Thyroid gland (tissue), 4 donors: ENCODE data around the gene EDN2. TPM values are rescaled to one million over a fixed set of nuclear protein-coding genes. Genes with fewer than 3 reads are reported as not detected.

Experiments used
- DNase-seq, 2 donors: peaks; one replicate each; pipeline ENCODE4 v3.0.0-alpha.2; 2019
- H3K27ac ChIP-seq, 3 donors: fragments of 200-600 bp; sonication (generic); 1 replicate in 2 of 3; 2 replicates in 1 of 3; pipeline ENCODE4 v1.5.1; 2016 to 2019; ENCODE audit warnings: mild to moderate bottlenecking in 1 of 3, moderate library complexity in 1 of 3
- H3K27me3 ChIP-seq: fragments of 200-600 bp; sonication (generic); one replicate; pipeline ENCODE4 v1.5.1; 2019
- H3K36me3 ChIP-seq, 2 donors: fragments of 200-600 bp; sonication (generic); one replicate each; pipeline ENCODE4 v1.5.1; 2016 to 2019
- H3K4me1 ChIP-seq, 2 donors: fragments of 200-600 bp; sonication (generic); one replicate each; pipeline ENCODE4 v1.5.1; 2017 to 2019
- H3K4me3 ChIP-seq, 3 donors: fragments of 200-600 bp; sonication (generic); replicated peaks in 1 of 3; 1 replicate in 2 of 3; 2 replicates in 1 of 3; pipeline ENCODE4 v1.5.1; 2016; ENCODE audit warnings: mild to moderate bottlenecking in 1 of 3
- H3K9me3 ChIP-seq: fragments of 200-600 bp; sonication (generic); one replicate; pipeline ENCODE4 v1.5.1; 2017
- CTCF ChIP-seq, 6 experiments: fragments of 200-600 bp in 3 of 6; fragments of 450-650 bp in 3 of 6; sonication (generic) in 3 of 6; IDR thresholded peaks; one replicate each; pipeline ENCODE4 v1.5.1; 2016 to 2019; ENCODE audit warnings: antibody characterized with exemption in 6 of 6, mild to moderate bottlenecking in 2 of 6, inconsistent platforms in 1 of 6, moderate library complexity in 1 of 6
- POLR2A ChIP-seq, 2 donors: fragments of 450-650 bp; IDR thresholded peaks; one replicate each; pipeline ENCODE4 v1.6.1; 2017; ENCODE audit warnings: antibody characterized with exemption in 2 of 2, mild to moderate bottlenecking in 2 of 2, moderate library complexity in 1 of 2
- WGBS, 2 donors: methylation state at CpG; one replicate each; pipeline ENCODE4 v1.1.5; 2017; 5-methylcytosine and 5-hydroxymethylcytosine counted together
- intact Hi-C: fragments of 100-400 bp; cut with DNase I; formaldehyde crosslinking; loops from one replicate; pipeline ENCODE4 v1.15.1; 2023
- total RNA-seq, 4 donors: library from RNA; depleted of rRNA; stranded (reverse); fragments of >200 nt; gene quantifications; one replicate each; pipeline ENCODE4 v1.2.3, GENCODE V29; 2016

EDN2 gene
- total RNA-seq, 4 donors from 2014 or later: not detected

GRCh38 chr1:41512701-41513382 lies 28.4 kb upstream of the EDN2 start:
- peaks cover 8 to 29% of the 10 kb centered on the region in 2 donors for H3K4me1 ChIP-seq
- H3K27me3 ChIP-seq: no peaks in the 10 kb centered on the region
- 93 to 96% methylated on average over 17 to 23 of the region's 27 CpGs for WGBS, 2 donors
- no peak overlapping the region for H3K4me3 ChIP-seq
- TF ChIP-seq POLR2A (IDR thresholded peaks at IDR 0.05) (no peak), CTCF (IDR thresholded peaks at IDR 0.05) (no peak)
- no peak for DNase-seq
- H3K27ac ChIP-seq: no peak overlapping the region
- no peaks in the 10 kb centered on the region for H3K9me3 ChIP-seq
- intact Hi-C loops: no loop called here
- H3K36me3 ChIP-seq: no peaks in the 10 kb centered on the region

DNA sequence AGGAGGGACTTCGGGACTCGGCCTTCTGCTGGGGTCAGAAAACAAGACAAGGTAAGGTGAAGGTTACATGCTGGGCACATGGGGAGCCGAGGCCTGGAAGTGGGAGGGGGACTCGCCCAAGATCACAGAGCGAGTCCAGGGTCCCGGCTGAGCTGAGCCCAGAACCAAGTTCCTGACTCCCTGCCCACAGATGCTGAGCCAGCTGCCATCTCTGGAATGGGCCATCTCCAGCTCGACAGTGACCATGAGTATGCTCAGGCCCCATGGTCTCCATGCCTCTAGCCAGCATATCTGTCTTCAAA lies 26.7 kb upstream of the EDN2 start:
- TF ChIP-seq CTCF (IDR thresholded peaks at IDR 0.05) (no peak), POLR2A (IDR thresholded peaks at IDR 0.05) (no peak)
- WGBS, 2 donors: 94 to 96% methylated on average over 3 to 7 of the region's 7 CpGs
- DNase-seq: no peak

GRCh38 chr1:41510531-41511238 lies 26.2 kb upstream of the EDN2 start:
- H3K4me1 ChIP-seq: peaks cover 5 to 15% of the 10 kb centered on the region in 2 donors
- H3K9me3 ChIP-seq: no peaks in the 10 kb centered on the region
- WGBS, 2 donors: 94 to 96% methylated on average over 16 to 24 of the region's 41 CpGs
- no peaks in the 10 kb centered on the region for H3K27me3 ChIP-seq
- no peaks in the 10 kb centered on the region for H3K36me3 ChIP-seq
- no peak overlapping the region for H3K27ac ChIP-seq
- DNase-seq: no peak
- intact Hi-C loops: no loop called here
- no peak for TF ChIP-seq CTCF (IDR thresholded peaks at IDR 0.05)
- TF ChIP-seq POLR2A (IDR thresholded peaks at IDR 0.05): no peak
- H3K4me3 ChIP-seq: no peak overlapping the region

More for the DNA sequence above, 26.7 kb upstream of the EDN2 start:
- Histone ChIP-seq H3K9me3 (no peaks in the 10 kb centered on the region), H3K4me3 (no peak overlapping the region), H3K36me3 (no peaks in the 10 kb centered on the region), H3K4me1 (peaks cover 8 to 20% of the 10 kb centered on the region in 2 donors), H3K27me3 (no peaks in the 10 kb centered on the region), H3K27ac (no peak overlapping the region)
- intact Hi-C loops: no loop called here

DNA sequence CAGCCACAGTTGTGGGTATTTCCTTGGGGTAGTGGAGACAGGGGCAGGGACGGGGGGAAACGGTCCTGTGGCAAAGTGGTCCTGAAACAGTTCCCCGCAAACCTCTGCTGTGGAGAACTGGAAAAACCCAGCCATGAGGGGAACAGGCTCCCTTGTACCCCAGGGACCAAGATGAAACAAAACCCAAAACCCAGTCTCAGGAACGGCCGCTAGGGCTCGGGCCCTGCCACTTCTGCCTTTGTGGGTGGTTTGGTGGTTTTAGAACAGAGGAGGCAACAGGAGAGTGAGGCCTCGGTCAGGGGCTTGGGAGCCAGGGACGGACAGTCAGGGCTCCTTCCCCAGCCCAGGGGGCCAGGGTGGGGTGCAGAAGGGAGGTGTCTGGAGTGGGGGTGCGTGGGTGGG lies 24.8 kb upstream of the EDN2 start:
- no peaks in the 10 kb centered on the region for H3K27me3 ChIP-seq
- H3K27ac ChIP-seq: no peak overlapping the region
- no peak for DNase-seq
- no peaks in the 10 kb centered on the region for H3K9me3 ChIP-seq
- intact Hi-C loops: no loop called here
- H3K4me1 ChIP-seq: peaks cover 0 to 3% of the 10 kb centered on the region in 2 donors
- 83 to 85% methylated on average over 9 of the region's 9 CpGs for WGBS, 2 donors
- H3K4me3 ChIP-seq: no peak overlapping the region
- TF ChIP-seq POLR2A (IDR thresholded peaks at IDR 0.05): no peak
- TF ChIP-seq CTCF (IDR thresholded peaks at IDR 0.05): no peak
- H3K36me3 ChIP-seq: no peaks in the 10 kb centered on the region

- no peaks in the 10 kb centered on the region for H3K36me3 ChIP-seq
- H3K4me3 ChIP-seq: no peak overlapping the region
- no peaks in the 10 kb centered on the region for H3K9me3 ChIP-seq
- H3K27me3 ChIP-seq: no peaks in the 10 kb centered on the region
- H3K4me1 ChIP-seq: peaks cover 2 to 12% of the 10 kb centered on the region in 2 donors
- no peak overlapping the region for H3K27ac ChIP-seq
- intact Hi-C loops: no loop called here
- 68 to 79% methylated on average over 2 of the region's 2 CpGs for WGBS, 2 donors
- no peak for DNase-seq
- TF ChIP-seq CTCF (IDR thresholded peaks at IDR 0.05) (no peak), POLR2A (IDR thresholded peaks at IDR 0.05) (no peak)
Observed at GRCh38 chr1:41508290-41508689, 23.8 kb upstream of the EDN2 start.
